H9 (cell line): ENCODE data around the gene CLEC1A. TPM values are rescaled to one million over a fixed set of nuclear protein-coding genes. Genes with fewer than 3 reads are reported as not detected.

Source experiments
- DNase-seq: peaks from one replicate; pipeline ENCODE4 v3.0.0-alpha.2; 2017
- H2AFZ ChIP-seq: one replicate; pipeline ENCODE4 v1.6.1; 2013; ENCODE audit warnings: mild to moderate bottlenecking, low read length, control low read depth, moderate library complexity
- H2AK5ac ChIP-seq: 2 replicates; pipeline ENCODE4 v1.6.1; 2013; ENCODE audit warnings: low read length, control low read depth, mixed read lengths; ENCODE audit not compliant: insufficient read length
- H2BK120ac ChIP-seq: one replicate; pipeline ENCODE4 v1.6.1; 2013; ENCODE audit warnings: low read depth, mild to moderate bottlenecking, low read length, control low read depth, inconsistent platforms; ENCODE audit not compliant: poor library complexity, severe bottlenecking
- H2BK12ac ChIP-seq: 2 replicates; pipeline ENCODE4 v1.6.1; 2013; ENCODE audit warnings: low read length, control low read depth, mixed read lengths, low read depth; ENCODE audit not compliant: insufficient read length
- H2BK15ac ChIP-seq: 2 replicates; pipeline ENCODE4 v1.6.1; 2013; ENCODE audit warnings: low read depth, low read length, control low read depth
- H2BK20ac ChIP-seq: one replicate; pipeline ENCODE4 v1.6.1; 2013; ENCODE audit warnings: low read depth, mild to moderate bottlenecking, low read length, control low read depth, inconsistent platforms; ENCODE audit not compliant: poor library complexity, severe bottlenecking
- H2BK5ac ChIP-seq: 2 replicates; pipeline ENCODE4 v1.6.1; 2013; ENCODE audit warnings: low read length, control low read depth, mixed read lengths; ENCODE audit not compliant: insufficient read length
- H3K14ac ChIP-seq: 2 replicates; pipeline ENCODE4 v1.6.1; 2013; ENCODE audit warnings: low read length, control low read depth; ENCODE audit not compliant: insufficient read depth
- H3K18ac ChIP-seq: 2 replicates; pipeline ENCODE4 v1.6.1; 2013; ENCODE audit warnings: low read depth, mild to moderate bottlenecking, mixed read lengths, low read length, control low read depth; ENCODE audit not compliant: insufficient read length
- H3K23ac ChIP-seq: 2 replicates; pipeline ENCODE4 v1.6.1; 2013; ENCODE audit warnings: low read length, control low read depth, mixed read lengths, low read depth; ENCODE audit not compliant: insufficient read length
- H3K23me2 ChIP-seq: 2 replicates; pipeline ENCODE4 v1.6.1; 2013; ENCODE audit warnings: low read depth, mild to moderate bottlenecking, mixed read lengths, low read length, control low read depth; ENCODE audit not compliant: insufficient read length, poor library complexity, severe bottlenecking
- H3K27ac ChIP-seq: 2 replicates; pipeline ENCODE4 v1.5.1; 2013; ENCODE audit warnings: low read length, control low read depth, mixed read lengths, low read depth; ENCODE audit not compliant: insufficient read length
- H3K27me3 ChIP-seq: 2 replicates; pipeline ENCODE4 v1.6.1; 2013; ENCODE audit warnings: low read length, control low read depth, inconsistent platforms; ENCODE audit not compliant: insufficient read depth
- H3K4ac ChIP-seq: 2 replicates; pipeline ENCODE4 v1.6.1; 2013; ENCODE audit warnings: low read depth, mild to moderate bottlenecking, control low read depth, inconsistent platforms, low read length, moderate library complexity
- H3K4me1 ChIP-seq: 2 replicates; pipeline ENCODE4 v1.6.1; 2013; ENCODE audit warnings: low read length, control low read depth, inconsistent platforms; ENCODE audit not compliant: insufficient read depth
- H3K4me2 ChIP-seq: 2 replicates; pipeline ENCODE4 v1.6.1; 2013; ENCODE audit warnings: low read length, control low read depth, mixed read lengths; ENCODE audit not compliant: insufficient read length, insufficient read depth
- H3K56ac ChIP-seq: 2 replicates; pipeline ENCODE4 v1.6.1; 2013; ENCODE audit warnings: low read depth, mild to moderate bottlenecking, mixed read lengths, low read length, control low read depth; ENCODE audit not compliant: insufficient read length
- H3K79me1 ChIP-seq: 2 replicates; pipeline ENCODE4 v1.6.1; 2013; ENCODE audit warnings: low read depth, mild to moderate bottlenecking, moderate library complexity, low read length, control low read depth, inconsistent platforms; ENCODE audit not compliant: insufficient read depth, poor library complexity, severe bottlenecking
- H3K79me2 ChIP-seq: 2 replicates; pipeline ENCODE4 v1.6.1; 2013; ENCODE audit warnings: low read length, control low read depth, inconsistent platforms; ENCODE audit not compliant: insufficient read depth
- H3K9ac ChIP-seq: 2 replicates; pipeline ENCODE4 v1.6.1; 2013; ENCODE audit warnings: low read length, control low read depth, mixed read lengths; ENCODE audit not compliant: insufficient read length; ENCODE audit errors: extremely low read depth
- H3K9me3 ChIP-seq: one replicate; pipeline ENCODE4 v1.6.1; 2013; ENCODE audit warnings: low read depth, low read length, inconsistent platforms; ENCODE audit not compliant: control insufficient read depth
- H3T11ph ChIP-seq: one replicate; pipeline ENCODE4 v1.6.1; 2013; ENCODE audit warnings: mild to moderate bottlenecking, low read length, control low read depth, inconsistent platforms
- H4K20me1 ChIP-seq: one replicate; pipeline ENCODE4 v1.6.1; 2013; ENCODE audit not compliant: control insufficient read depth, insufficient read length, insufficient read depth
- H4K5ac ChIP-seq: 2 replicates; pipeline ENCODE4 v1.6.1; 2013; ENCODE audit warnings: low read depth, mild to moderate bottlenecking, mixed read lengths, low read length, control low read depth; ENCODE audit not compliant: insufficient read length
- H4K8ac ChIP-seq: replicated peaks from 2 replicates; pipeline ENCODE4 v1.6.1; 2013; ENCODE audit warnings: low read length, control low read depth, mixed read lengths, low read depth; ENCODE audit not compliant: insufficient read length
- H4K91ac ChIP-seq: 2 replicates; pipeline ENCODE4 v1.6.1; 2013; ENCODE audit warnings: low read depth, mild to moderate bottlenecking, moderate library complexity, mixed read lengths, low read length, control low read depth; ENCODE audit not compliant: insufficient read length
- H3K27ac Mint-ChIP-seq, 3 experiments: 2 replicates in 2 of 3; 3 replicates in 1 of 3; pipeline ENCODE4 v1.8.0; 2020 to 2021; ENCODE audit warnings: mixed read lengths in 3 of 3, mild to moderate bottlenecking in 1 of 3, moderate library complexity in 1 of 3
- H3K27me3 Mint-ChIP-seq: 2 replicates; pipeline ENCODE4 v1.8.0; 2021; ENCODE audit warnings: low read depth, mild to moderate bottlenecking, moderate library complexity, mixed read lengths
- H3K36me3 Mint-ChIP-seq, 3 experiments: 2 replicates in 2 of 3; 3 replicates in 1 of 3; pipeline ENCODE4 v1.8.0; 2020 to 2021; ENCODE audit warnings: low read depth in 3 of 3, mixed read lengths in 3 of 3; ENCODE audit not compliant: insufficient read depth in 1 of 3
- H3K4me1 Mint-ChIP-seq, 2 experiments: 2 replicates each; pipeline ENCODE4 v1.8.0; 2020; ENCODE audit warnings: mixed read lengths in 2 of 2
- H3K4me3 Mint-ChIP-seq, 2 experiments: 2 replicates in 1 of 2; 3 replicates in 1 of 2; pipeline ENCODE4 v1.8.0; 2020 to 2021; ENCODE audit warnings: mild to moderate bottlenecking in 2 of 2, mixed read lengths in 2 of 2, moderate library complexity in 1 of 2
- H3K9me3 Mint-ChIP-seq, 2 experiments: 2 replicates in 1 of 2; 3 replicates in 1 of 2; pipeline ENCODE4 v1.8.0; 2020; ENCODE audit warnings: mild to moderate bottlenecking in 2 of 2, mixed read lengths in 2 of 2, moderate library complexity in 1 of 2
- WGBS: extraction: QIAGEN DNeasy Blood & Tissue Kit; methylation state at CpG from one replicate; pipeline ENCODE4 v1.1.7; 2013; ENCODE audit warnings: missing lambda C conversion rate, low lambda C conversion rate, mixed read lengths; ENCODE audit not compliant: insufficient read length; ENCODE audit errors: extremely low coverage; 5-methylcytosine and 5-hydroxymethylcytosine counted together
- total RNA-seq: library from RNA; stranded (reverse); gene quantifications from 2 replicates; pipeline ENCODE4 v1.2.1, GENCODE V29; 2021
- TF ChIP-seq, protein P1 (sequence below): fragments of 200-600 bp; sonication (generic); conservative IDR thresholded peaks from 3 replicates; pipeline ENCODE4 v1.8.0; 2021; ENCODE audit warnings: antibody characterized with exemption, mild to moderate bottlenecking

The CLEC1A gene
- total RNA-seq, 1 experiment from 2014 or later: not detected

DNA sequence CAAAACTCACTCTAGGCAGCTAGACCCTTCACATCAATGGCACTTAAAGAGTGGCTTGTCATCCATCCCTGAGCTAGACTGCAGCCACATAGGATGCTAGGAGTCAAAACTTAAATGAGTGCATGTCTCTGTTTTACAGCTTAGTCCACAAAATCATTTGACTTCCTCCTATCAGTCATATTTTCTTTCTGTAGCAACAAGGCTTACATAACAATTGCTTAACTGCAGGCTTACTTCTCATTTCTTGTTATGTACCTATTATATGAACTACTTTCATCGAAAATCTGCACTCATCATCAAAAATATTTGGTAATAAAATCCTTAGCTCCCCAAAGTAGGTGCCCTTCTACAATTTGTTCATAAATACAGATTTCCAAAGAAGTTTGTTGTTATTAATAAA lies 30.1 kb downstream of the CLEC1A start:
- H3K27ac Mint-ChIP-seq: no peak overlapping the region

More for the DNA sequence above, 30.1 kb downstream of the CLEC1A start:
- Histone ChIP-seq H3K27ac (no peak overlapping the region), H3K14ac (no peak overlapping the region), H3K56ac (no peak overlapping the region), H3K27me3 (no peaks in the 10 kb centered on the region; the same call in 1 of the 2 replicates), H4K8ac (no peak overlapping the region), H3K9ac (no peak overlapping the region), H4K5ac (no peak overlapping the region), H3K23ac (no peak overlapping the region), H2AFZ (no peak overlapping the region), H2BK12ac (no peak overlapping the region), H2BK120ac (no peak overlapping the region), H3K9me3 (no peaks in the 10 kb centered on the region), H2BK5ac (no peak overlapping the region), H3T11ph (no peak overlapping the region), H4K20me1 (no peaks in the 10 kb centered on the region), H2BK20ac (no peak overlapping the region), H3K4ac (no peak overlapping the region), H2AK5ac (no peak overlapping the region), H3K18ac (no peak overlapping the region), H3K23me2 (no peaks in the 10 kb centered on the region), H3K79me2 (peaks cover 2% of the 10 kb centered on the region; the same call in 1 of the 2 replicates), H3K4me2 (no peak overlapping the region), H2BK15ac (no peak overlapping the region), H3K4me1 (no peaks in the 10 kb centered on the region), H4K91ac (no peak overlapping the region), H3K79me1 (no peaks in the 10 kb centered on the region)
- no peak for DNase-seq
- H3K36me3 Mint-ChIP-seq: no peaks in the 10 kb centered on the region
- H3K4me1 Mint-ChIP-seq: 0 out of 4 replicates have a peak, but pooled peaks cover 3 to 4% of the 10 kb centered on the region in 2 experiments
- no peak overlapping the region for H3K4me3 Mint-ChIP-seq
- TF ChIP-seq, protein P1, sequence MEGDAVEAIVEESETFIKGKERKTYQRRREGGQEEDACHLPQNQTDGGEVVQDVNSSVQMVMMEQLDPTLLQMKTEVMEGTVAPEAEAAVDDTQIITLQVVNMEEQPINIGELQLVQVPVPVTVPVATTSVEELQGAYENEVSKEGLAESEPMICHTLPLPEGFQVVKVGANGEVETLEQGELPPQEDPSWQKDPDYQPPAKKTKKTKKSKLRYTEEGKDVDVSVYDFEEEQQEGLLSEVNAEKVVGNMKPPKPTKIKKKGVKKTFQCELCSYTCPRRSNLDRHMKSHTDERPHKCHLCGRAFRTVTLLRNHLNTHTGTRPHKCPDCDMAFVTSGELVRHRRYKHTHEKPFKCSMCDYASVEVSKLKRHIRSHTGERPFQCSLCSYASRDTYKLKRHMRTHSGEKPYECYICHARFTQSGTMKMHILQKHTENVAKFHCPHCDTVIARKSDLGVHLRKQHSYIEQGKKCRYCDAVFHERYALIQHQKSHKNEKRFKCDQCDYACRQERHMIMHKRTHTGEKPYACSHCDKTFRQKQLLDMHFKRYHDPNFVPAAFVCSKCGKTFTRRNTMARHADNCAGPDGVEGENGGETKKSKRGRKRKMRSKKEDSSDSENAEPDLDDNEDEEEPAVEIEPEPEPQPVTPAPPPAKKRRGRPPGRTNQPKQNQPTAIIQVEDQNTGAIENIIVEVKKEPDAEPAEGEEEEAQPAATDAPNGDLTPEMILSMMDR: no peak
- H3K27me3 Mint-ChIP-seq: no peaks in the 10 kb centered on the region
- H3K9me3 Mint-ChIP-seq: no peaks in the 10 kb centered on the region
- WGBS: no CpG with 5 or more reads among the region's 1 CpG
